NCI-H2227 (cell line): Measurements from ENCODE around the gene PDE2A.
"Not testable (repeated sequence)": the region's sequence is repeated elsewhere in the genome, so short reads cannot be mapped to it uniquely, and the experiment has no call there.

Experiments
- DNase-seq: peaks from one replicate; lab custom pipeline; 2025; ENCODE audit not compliant: unreplicated experiment; lab: John Stamatoyannopoulos, UW

Gene PDE2A

DNA sequence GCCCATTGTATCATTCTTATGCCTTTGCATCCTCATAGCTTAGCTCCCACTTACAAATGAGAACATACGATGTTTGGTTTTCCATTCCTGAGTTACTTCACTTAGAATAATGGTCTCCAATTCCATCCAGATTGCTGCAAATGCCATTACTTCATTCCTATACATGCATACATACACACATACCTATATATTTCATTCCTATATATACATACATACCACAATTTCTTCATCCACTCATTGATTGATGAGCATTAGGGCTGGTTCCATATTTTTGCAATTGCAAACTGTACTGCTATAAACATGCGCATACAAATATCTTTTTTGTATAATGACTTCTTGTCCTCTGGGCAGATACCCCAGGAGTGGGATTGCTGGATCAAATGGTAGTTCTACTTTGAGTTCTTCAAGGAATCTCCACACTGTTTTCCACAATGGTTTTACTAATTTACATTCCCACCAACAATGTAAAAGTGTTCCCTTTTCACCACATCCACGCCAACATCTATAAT is 119.2 kb downstream of the PDE2A start:
- not testable (repeated sequence) for DNase-seq

DNA sequence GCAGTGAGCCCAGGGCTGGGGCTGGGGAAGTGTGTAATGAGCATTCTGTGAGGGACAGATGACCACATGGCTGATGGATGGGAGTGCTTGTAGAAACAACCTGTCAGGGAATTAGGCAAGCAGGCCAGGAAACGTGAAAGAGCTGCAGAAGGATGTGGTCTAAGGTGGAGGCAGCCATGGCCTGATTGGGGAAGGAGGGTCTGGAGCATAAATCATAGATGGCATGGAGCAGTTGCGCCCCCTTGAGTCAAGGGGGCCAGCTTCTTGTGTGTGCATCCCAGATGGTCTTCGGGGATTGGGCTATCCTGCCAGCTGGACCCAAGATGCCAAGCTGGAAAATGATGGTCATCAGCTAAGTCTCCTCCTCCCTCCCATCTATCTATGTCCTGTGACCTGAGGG is 120.5 kb downstream of the PDE2A start:
- no peak for DNase-seq

DNA sequence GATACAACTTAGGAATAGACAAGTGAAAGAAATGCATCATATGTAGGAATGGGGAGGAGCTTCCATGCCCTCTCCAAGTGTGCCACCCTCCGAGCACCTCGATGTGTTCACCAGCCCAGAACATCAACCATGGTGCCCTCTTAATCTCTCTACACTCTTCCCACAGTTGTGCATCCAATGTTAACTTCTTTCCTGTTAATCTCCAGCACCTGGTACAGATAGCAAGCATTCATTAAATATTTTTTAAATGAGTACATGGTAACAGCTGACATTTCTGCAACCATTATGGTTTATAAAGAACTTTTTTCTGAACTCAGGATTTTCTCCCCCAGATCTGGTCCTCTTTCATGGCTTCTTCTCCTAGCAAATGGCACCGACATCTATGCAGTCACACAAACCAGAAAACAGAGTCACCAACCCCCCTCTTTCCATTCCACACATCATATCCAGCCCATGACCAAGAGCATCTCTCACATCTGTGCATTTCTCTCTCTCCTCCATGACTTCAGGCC is 121.8 kb downstream of the PDE2A start:
- DNase-seq: no peak

DNA sequence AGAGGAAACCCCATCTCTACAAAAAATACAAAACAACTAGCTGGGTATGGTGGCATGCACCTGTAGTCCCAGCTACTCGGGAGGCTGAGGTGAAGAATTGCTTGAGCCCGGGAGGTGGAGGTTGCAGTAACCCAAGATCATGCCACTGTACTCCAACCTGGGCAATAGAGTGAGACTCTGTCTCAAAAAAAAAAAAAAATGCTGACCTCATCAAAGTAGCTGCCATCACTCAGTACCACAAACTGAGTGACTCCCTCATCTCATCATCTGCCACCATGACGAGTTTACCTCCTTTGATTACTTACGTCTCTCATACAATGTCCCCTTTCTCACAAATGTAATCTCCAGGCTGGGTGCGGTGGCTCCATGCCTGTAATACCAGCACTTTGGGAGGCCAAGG is 122.7 kb downstream of the PDE2A start:
- no peak for DNase-seq

DNA sequence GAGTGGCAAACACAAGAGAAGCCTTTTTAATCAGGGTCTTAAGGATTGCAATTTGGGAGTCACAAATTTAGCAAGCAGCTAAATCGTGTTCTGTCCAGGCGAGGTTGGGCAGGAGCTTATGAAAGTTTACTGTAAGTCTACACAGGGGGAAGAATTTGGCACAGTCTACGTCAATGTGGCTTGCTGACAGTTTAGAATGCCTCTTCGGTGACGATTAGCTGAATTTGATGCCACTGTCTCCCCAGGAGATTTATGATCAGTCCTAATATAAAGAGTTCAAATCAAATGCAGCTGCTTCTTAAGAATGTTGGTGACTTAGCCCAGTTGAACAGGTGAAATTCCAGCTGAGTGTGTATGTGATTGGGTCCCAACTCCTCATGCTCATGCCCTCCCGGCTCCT is 125.8 kb downstream of the PDE2A start:
- no peak for DNase-seq

DNA sequence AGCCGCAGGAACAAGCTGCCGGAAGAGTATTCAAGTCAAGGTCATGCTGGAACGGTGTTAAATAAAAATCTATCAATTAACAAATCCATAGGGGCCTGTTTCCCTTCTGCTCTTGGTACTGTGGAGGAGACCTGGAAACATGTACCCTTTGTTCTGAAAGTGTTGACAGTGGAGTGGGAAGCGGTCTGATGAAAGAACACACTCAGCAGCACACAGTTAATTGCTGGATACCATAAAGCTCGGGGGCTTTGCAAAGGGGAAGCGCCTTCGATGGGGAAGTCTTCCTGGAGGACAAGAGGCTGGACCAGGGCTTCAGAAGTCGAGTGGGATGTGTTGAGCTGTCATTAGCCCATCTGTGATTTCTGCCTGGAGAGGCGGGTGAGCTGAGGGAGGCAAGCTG is 127.4 kb downstream of the PDE2A start:
- peak; percentile 72 for DNase-seq

DNA sequence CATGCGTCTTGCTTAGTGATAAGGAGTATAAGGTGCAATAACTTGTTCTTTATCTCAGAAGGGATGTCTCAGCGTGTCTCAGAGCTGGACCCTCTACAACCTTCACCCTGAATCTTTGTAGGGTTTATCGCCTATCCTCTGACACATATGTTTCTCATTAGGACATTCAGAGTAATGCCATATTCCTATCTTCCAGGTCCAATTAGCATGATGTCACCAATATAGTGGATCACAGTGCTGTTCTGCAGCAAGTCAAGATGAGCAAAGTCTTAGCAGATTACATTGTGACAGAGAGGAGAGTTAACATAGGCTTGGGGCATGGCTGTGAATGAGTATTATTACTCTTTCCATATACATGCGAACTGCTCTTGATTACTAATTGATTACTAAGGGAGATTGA is 129.6 kb downstream of the PDE2A start:
- DNase-seq: no peak

DNA sequence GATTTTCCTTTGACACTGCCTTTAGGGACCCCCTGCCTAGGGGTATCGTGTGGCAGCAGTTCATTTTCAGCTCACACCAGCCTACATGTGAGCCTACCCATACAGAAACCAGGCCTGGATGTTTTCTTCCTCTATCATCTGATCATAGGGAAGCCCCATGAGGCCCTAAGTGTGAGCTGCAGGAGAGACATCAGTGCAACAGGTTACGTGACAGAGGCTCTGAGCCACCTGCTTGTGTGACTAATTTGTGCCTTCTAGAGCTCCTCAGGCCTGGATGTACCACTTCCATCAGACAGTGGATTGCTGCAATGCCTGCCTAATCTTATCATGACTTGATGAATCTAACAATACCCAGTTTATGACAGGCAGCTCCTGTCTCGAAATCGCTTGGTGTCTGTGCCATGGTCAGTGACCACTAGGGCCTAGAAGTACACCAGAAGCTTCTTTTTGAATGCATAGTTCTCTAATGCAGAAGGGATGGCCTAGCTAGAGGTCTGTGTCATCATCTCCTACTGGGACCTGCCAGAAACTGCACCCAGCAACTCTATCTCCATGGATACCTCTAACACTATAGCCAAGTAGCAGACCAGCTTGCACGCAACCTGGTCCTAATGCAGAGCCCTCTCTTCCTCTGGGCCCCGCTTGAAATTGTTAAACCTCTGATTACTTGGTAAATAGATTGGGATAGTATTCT is 130.2 kb downstream of the PDE2A start:
- no peak for DNase-seq

DNA sequence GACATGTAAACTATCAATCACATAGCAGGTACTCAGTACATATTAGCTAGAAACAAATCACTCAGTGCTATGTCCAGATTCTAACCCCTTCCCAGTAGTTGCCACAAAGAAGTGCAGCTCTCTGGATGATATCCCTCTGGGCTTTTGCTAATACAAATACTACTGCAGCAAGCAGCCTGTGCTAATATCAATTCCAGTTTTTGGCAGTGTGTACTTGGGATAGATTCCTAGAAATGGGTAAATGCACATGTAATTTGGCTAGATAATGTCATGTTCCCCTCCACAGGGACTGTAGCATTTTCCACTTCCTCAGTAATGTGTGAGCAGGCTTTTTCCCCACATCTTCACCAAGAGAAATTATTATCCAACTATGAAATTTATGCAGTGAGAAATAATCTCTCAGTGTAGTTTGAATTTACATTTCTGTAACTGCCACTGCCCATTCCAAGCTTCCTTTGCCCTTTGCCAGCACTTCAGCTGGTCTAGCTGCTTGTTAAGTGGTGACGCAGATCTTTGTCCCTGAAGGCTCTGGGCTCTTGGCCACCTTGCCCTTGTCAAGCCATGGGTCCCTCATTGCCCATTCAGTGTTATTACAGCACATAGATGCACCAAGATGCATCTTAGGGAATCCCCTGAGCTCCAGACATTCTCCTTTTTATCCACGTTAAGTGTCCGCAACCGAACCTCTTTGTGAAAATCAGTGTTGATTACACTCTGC is 132.8 kb downstream of the PDE2A start:
- no peak for DNase-seq

DNA sequence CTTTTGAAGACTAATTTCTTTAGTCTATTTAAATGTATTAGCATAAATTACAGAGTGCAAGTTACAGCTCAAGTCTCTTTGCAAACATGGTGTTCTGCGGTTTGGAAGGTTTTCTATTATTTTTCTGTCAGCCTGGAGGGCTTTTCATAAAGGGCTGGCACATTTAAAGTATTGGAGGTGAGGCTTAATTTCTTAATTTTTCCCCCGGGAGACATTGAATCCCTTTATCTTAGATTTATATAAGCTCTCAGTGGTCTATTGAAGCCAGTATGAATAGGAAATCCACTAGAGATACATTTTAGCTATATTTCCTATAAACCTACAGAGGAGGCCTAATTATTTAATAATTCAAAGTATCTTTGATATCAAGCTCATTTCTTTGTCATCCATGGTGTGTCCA is 137.2 kb downstream of the PDE2A start:
- no peak for DNase-seq

DNA sequence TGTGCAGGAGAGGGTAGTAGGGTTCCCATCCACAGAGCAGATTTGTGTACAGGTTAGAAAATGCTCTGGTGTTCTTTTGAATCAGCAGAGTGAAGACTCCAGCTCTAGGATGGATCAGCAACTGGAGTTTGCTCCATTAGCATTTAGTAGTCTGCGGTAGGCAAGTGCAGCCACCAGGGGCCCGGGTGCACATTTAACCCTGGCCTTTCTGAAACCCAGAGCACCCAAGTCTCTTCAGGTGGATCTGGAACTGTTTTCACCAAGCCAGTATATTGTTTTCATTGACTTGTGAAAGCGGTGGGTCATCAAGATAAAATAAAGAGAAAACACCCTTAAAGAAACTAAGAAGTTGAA is 139.1 kb downstream of the PDE2A start:
- DNase-seq: no peak

DNA sequence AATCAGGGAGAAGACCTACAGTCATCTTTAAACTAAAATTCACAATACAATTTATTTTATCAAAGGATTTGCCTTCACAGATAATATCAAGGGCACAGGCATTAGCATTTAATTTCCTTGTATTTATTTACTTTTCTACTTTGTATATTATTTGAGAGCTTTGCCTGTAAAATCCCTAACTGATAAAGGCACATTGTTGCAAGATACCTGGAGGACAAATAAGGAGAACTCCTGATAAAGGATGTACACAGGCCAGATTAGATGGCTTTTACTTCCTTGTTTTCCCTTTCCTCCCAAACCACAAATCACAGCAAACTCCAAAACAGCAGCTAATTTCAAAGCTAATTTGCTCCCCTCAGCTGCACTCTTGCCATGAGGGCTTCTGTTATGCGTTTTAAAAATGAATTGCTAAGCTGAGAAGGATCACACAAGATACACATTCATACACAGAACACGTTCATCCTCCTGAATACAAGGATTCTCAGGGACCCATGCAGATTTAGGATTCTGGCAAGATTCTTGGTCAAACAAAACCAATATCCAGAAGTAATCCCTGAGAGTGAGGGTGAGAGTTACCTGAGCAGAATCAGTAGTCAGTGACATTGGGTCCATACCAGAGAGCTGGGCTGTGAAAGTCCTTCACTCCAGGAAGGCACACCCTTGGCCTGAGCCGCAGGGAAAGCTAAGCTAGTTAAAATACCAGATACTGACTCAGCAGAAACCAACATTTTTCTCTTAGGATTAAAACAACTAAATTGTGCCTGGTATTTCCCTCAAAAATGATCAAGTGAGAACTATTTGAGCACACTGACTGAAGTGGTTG is 139.6 kb downstream of the PDE2A start:
- DNase-seq: no peak

DNA sequence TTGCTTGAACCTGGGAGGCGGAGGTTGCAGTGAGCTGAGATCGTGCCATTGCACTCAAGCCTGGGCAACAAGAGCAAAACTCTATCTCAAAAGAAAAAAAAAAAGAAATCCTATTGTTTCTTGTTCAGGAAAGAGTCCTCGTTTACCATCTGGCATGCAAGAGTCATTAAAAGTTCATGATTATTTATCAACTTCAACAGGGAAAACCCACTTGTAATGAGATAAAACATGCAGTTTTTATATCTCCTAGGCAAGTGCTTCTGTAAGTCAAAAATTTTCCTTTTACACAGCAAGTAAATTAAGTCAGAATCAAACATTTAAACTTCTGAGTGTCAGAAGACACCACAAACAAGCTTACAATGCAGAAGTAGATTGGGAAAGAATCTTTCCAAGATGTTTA is 145.2 kb downstream of the PDE2A start:
- no peak for DNase-seq

DNA sequence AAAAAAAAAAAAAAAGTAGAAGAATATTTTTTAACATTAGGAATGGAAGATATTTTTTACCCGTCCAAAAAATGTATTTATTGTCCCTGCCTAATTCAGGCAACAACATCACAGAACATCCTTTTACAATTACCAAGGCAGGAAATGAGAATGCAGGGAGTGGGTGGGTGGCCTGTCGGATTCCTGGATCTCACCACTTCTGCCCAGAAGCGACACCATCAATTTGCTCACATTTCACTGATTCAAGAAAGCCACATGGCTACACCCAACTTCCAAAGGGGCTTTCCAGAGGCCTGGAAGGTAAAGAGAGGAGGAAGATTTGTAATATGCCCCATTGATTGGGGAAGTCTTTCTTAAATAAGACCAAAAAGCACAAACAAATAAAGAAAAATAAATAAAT is 146.1 kb downstream of the PDE2A start:
- no peak for DNase-seq
